Measurements from ENCODE around the gene RASL10B.
"Not testable (repeated sequence)": the region's sequence is repeated elsewhere in the genome, so short reads cannot be mapped to it uniquely, and the experiment has no call there.

Gene RASL10B

GRCh38 chr17:35749560-35750412 lies 18.3 kb downstream of the RASL10B start:
- TF ChIP-seq, protein P1, sequence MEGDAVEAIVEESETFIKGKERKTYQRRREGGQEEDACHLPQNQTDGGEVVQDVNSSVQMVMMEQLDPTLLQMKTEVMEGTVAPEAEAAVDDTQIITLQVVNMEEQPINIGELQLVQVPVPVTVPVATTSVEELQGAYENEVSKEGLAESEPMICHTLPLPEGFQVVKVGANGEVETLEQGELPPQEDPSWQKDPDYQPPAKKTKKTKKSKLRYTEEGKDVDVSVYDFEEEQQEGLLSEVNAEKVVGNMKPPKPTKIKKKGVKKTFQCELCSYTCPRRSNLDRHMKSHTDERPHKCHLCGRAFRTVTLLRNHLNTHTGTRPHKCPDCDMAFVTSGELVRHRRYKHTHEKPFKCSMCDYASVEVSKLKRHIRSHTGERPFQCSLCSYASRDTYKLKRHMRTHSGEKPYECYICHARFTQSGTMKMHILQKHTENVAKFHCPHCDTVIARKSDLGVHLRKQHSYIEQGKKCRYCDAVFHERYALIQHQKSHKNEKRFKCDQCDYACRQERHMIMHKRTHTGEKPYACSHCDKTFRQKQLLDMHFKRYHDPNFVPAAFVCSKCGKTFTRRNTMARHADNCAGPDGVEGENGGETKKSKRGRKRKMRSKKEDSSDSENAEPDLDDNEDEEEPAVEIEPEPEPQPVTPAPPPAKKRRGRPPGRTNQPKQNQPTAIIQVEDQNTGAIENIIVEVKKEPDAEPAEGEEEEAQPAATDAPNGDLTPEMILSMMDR (IDR thresholded peaks at IDR 0.05; ENCODE audit: control insufficient read depth, insufficient read depth, low read depth, low read length, missing control alignments), result no peak
- DNase-seq (ENCODE audit: low read depth), result no peak

DNA sequence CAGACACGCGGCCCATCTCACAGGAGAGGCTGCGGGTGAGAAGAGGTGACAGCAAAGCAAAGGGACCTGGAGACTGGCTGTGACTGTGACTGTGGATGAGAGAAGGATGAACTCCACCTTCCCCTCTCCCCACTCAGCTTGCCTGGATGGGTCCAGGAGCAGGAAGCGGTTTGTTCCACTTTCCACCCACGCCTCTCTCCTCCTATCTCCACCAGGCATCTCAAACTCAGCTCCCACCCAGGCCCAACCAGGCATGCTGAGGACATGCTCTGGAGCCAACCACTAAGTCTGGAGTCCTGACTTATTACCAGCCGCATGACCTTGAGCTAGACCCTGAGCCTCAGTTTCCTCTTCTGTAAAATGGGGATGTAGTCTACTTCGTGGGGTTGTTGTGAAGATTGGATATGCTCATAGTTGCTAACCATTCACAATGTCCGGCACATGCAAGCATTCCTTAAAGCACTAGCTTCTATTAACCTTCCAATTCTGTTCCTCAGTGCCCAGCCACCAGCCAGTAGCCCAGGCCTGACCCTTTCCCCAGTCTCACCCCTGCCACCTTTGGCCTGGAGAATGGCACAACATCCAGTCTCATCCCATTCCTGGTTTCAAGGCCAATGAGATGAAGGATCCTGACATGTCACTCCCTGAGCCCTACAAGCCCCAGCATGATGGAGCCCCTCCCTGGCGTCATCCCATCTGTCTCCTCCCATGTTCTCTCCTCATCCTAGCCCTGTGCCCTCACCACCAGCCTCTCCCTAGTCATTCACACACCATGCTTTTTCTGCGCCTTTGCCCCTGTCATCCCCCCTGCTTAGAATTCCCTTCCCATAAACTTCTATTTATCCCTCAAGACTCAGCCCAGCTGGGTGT lies 19.3 kb downstream of the RASL10B start:
- DNase-seq (ENCODE audit: low read depth), result no peak
- H3K4me3 ChIP-seq (ENCODE audit: control insufficient read depth, low read depth, low read length), result no peak overlapping the region
- TF ChIP-seq, protein P1 (IDR thresholded peaks at IDR 0.05; ENCODE audit: control insufficient read depth, insufficient read depth, low read depth, low read length, missing control alignments), result no peak

More at GRCh38 chr17:35749560-35750412, 18.3 kb downstream of the RASL10B start:
- H3K4me3 ChIP-seq (ENCODE audit: control insufficient read depth, low read depth, low read length), result no peak overlapping the region

- DNase-seq (ENCODE audit: low read depth); H3K4me3 ChIP-seq (ENCODE audit: control insufficient read depth, low read depth, low read length): not testable (repeated sequence)
Observed at GRCh38 chr17:35751541-35751940, 20.1 kb downstream of the RASL10B start.

- TF ChIP-seq, protein P1 (IDR thresholded peaks at IDR 0.05; ENCODE audit: control insufficient read depth, insufficient read depth, low read depth, low read length, missing control alignments), result no peak
- no peak overlapping the region for H3K4me3 ChIP-seq (ENCODE audit: control insufficient read depth, low read depth, low read length)
- DNase-seq (ENCODE audit: low read depth), result no peak
Observed at GRCh38 chr17:35752471-35752870, 21.0 kb downstream of the RASL10B start.

DNA sequence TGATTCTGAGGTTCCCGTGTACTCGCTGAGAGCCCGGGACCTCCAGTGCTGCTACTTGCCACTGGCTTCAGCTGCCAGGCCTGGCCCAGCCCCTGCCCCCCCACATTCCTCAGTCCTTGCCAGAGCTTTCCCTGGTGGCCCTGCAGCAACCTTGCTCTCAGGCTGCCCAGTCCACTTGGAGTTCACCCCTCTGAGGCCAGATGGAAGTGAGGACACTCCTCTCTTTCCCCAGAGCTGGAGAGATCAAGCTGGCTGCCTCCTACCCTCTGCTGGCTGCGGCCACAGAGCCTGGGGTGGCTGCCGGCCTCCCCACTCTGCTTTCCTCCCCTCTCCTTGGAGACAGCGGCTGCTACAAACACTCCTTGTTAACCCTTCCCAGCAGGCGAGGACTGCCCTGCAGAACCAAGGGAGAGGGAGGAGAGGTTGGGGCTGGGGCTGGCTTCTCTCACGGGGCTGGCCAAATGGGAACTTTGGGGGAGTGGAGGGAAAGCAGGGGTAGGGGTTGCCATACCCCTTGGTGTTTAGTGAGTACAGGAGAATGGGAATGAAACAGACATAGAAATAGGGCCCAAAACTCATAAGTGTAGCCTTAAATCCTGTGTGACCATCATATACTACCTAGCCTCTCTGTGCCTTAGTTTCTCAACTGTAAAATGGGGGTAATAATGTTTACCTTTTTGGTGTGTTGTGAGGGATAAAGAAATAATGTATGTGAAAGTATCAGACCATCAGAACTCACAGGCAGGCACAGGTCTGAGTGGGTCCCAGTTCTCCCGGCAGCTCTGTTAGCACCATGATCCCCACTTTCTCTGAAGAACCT lies 21.7 kb downstream of the RASL10B start, which contains the start of gene GAS2L2:
TSS of gene GAS2L2 (minus strand) at position 295 of the 820 bp plus-strand sequence. CDS start 389 bp downstream, outside the sequence.
- no peak for DNase-seq (ENCODE audit: low read depth)
- TF ChIP-seq, protein P1 (IDR thresholded peaks at IDR 0.05; ENCODE audit: control insufficient read depth, insufficient read depth, low read depth, low read length, missing control alignments), result no peak
- H3K4me3 ChIP-seq (ENCODE audit: control insufficient read depth, low read depth, low read length), result no peak within 1 kb of the TSS

DNA sequence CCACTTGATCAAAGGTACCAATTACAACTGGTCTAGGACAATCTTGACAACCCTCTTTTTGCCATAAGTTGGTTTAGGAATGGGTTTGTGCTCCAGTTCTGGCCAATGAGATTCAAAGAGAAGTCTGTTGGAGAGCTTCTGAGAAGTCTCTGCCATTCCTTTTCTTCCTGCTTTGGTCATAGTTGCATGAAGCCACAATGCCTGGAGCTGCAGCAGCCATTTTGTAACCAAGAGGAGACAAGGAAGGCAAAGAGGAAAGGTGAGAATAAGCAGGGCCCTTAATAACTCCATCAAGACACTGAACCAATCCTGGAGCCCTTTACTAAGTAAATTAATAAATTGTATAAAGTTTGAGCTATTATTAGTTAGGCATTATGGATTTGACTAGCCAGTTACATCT lies 25.8 kb downstream of the RASL10B start:
- H3K4me3 ChIP-seq (ENCODE audit: control insufficient read depth, low read depth, low read length), result no peak overlapping the region
- no peak for DNase-seq (ENCODE audit: low read depth)
- TF ChIP-seq, protein P1 (IDR thresholded peaks at IDR 0.05; ENCODE audit: control insufficient read depth, insufficient read depth, low read depth, low read length, missing control alignments), result no peak

All from AG09309 (cell line).